Mesodermal cell (in vitro differentiated cells): ENCODE results near the gene SELENON. TPM values are rescaled to one million over a fixed set of nuclear protein-coding genes. Genes with fewer than 3 reads are reported as not detected.

ENCODE experiments used
- H3K27ac ChIP-seq: 2 replicates; pipeline ENCODE4 v1.7.0; 2013; ENCODE audit warnings: mild to moderate bottlenecking, low read depth, low read length, moderate library complexity; ENCODE audit not compliant: severe bottlenecking
- H3K36me3 ChIP-seq: 2 replicates; pipeline ENCODE4 v1.7.1; 2013; ENCODE audit warnings: mild to moderate bottlenecking, low read length, moderate library complexity; ENCODE audit not compliant: control insufficient read depth, insufficient read depth
- H3K4me1 ChIP-seq: one replicate; pipeline ENCODE4 v1.7.1; 2013; ENCODE audit warnings: mild to moderate bottlenecking, low read length; ENCODE audit not compliant: insufficient read depth, control insufficient read depth, poor library complexity, severe bottlenecking
- H3K4me3 ChIP-seq: 2 replicates; pipeline ENCODE4 v1.7.0; 2013; ENCODE audit warnings: low read length, control low read depth, mild to moderate bottlenecking; ENCODE audit not compliant: insufficient read depth, poor library complexity, severe bottlenecking; ENCODE audit errors: extremely low read depth
- H3K9me3 ChIP-seq: 2 replicates; pipeline ENCODE4 v1.7.1; 2013; ENCODE audit warnings: mild to moderate bottlenecking, low read length, moderate library complexity; ENCODE audit not compliant: control insufficient read depth
- WGBS, 2 experiments: methylation state at CpG; one replicate each; pipeline ENCODE4 v1.1.5; 2013; ENCODE audit warnings: missing lambda C conversion rate in 2 of 2; ENCODE audit not compliant: insufficient coverage in 2 of 2; 5-methylcytosine and 5-hydroxymethylcytosine counted together
- polyA plus RNA-seq, 2 experiments: library from polyadenylated mRNA; stranded (reverse); fragments of 50-300 nt; gene quantifications; one replicate each; pipeline ENCODE4 v1.2.3, GENCODE V29; 2013

SELENON gene
- polyA plus RNA-seq (2013, experiment 1 of 2), result 96.7 TPM
- polyA plus RNA-seq (2013, experiment 2 of 2), result 83.5 TPM

DNA sequence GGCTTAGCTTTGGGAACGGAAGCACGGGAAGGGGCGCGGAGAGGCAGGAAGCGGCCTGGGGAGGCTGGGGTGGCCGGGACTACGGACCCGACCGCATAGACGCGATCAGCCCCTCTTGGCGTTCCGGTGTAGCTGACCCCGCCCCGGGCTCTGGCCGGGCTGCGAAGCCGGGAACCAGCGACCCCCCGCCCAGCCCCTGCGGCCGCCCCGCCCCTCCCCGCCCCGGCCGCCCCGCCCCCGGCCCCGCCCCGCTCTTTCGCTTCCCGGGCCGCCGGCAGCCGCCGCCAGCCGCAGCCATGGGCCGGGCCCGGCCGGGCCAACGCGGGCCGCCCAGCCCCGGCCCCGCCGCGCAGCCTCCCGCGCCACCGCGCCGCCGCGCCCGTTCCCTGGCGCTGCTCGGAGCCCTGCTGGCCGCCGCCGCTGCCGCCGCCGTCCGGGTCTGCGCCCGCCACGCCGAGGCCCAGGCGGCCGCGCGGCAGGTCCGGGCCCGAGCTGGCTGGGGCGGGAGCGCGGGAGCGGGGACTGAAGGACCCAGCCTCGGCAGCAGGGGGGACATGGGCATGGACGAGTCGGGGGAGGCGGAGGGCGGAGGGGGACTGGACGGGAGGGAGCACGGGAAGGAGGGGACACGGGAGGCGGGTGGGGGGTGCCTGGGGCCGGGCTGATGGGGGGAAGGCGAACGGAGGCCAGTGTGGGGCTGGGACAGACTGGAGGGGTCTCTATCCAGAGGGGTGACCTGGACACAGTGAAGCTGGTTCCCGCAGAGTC is at the start of gene SELENON:
TSS of gene SELENON (plus strand) at position 259 of the 768 bp plus-strand sequence. CDS start at position 297, 38 bp downstream.
- peak within 1 kb of the TSS; percentile 66 for H3K27ac ChIP-seq
- peak within 1 kb of the TSS; percentile 54 for H3K4me3 ChIP-seq
- H3K36me3 ChIP-seq, result no peaks in the 10 kb centered on the region
- WGBS, 2 experiments, result 1 to 2% methylated on average over 24 to 28 of the region's 91 CpGs
- peaks cover 21% of the 10 kb centered on the region for H3K4me1 ChIP-seq
- H3K9me3 ChIP-seq, result no peaks in the 10 kb centered on the region

DNA sequence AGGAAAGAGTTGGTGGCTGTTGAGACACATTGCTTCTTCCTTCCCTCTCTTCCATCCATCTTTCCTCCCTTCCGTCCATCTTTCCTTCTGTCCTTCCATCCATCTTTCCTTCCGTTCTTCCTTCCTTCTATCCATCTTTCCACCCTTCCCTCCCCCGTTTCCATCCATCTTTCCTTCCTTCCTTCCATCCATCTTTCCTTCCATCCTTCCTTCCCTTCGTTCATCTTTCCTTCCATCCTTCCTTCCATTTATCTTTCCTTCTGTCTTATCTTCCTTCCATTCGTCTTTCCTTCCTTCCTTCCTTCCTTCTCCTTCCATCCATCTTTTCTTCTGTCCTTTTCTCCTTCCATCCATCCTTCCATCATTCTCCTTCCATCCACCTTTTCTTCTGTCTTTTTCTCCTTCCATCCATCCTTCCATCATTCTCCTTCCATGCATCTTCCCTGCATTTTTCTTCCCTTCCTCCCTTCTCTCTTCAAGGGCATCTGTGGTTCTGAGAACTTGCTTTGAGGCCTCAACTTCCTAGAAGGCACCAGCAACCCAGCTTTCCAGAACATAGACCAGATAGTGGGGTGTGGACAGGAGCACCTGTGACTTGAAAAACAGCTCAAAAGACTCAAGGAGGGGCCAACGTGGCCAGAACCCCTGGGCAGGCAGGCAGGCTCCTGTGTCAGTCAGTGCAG is 48.9 kb upstream of the SELENON start:
- WGBS, 2 experiments, result 76 to 77% methylated on average over 6 of the region's 6 CpGs
- Histone ChIP-seq H3K4me3 (no peak overlapping the region), H3K27ac (no peak overlapping the region), H3K4me1 (no peaks in the 10 kb centered on the region), H3K36me3 (no peaks in the 10 kb centered on the region), H3K9me3 (no peaks in the 10 kb centered on the region)

DNA sequence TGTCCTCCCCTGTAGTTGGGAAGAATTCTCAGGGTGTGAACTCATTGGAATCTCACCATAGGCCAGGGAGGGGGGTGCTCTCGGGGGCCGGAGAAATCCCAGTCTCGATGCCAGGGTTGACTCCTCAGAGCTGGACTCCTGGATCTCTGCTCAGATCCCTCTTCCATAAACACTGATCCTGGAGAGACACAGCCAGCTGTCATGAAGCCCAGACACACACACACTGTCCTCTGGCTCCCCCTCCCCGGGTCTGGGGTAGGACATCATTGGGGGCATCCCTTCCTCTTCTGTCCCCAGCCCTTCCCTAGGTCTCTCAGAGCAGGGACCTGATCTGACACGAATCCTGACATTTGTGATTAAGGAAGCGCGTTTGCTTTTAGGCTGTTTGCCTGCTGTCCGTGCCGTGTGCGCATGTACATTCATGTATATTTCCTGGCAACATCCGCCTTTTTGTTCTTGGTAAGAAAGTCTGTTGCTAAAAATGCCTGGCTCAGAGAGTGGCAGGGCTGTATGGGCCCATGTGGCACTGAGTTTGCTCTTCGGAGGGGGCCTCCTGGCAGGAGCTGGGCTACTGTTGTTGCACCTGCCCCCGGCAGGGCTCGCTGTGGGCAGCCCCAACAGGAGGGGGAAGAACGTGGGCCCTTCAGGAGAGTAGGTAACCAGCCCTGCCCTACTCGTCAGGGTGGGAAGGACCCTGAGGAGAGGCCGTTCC is 45.4 kb upstream of the SELENON start:
- WGBS, 2 experiments, result 87 to 90% methylated on average over 12 to 14 of the region's 17 CpGs
- Histone ChIP-seq H3K4me3 (no peak overlapping the region), H3K4me1 (peaks cover 7% of the 10 kb centered on the region), H3K9me3 (no peaks in the 10 kb centered on the region), H3K36me3 (no peaks in the 10 kb centered on the region), H3K27ac (no peak overlapping the region)

- H3K4me3 ChIP-seq, result no peak overlapping the region
- H3K4me1 ChIP-seq, result peaks cover 7% of the 10 kb centered on the region
- no peak overlapping the region for H3K27ac ChIP-seq
- no peaks in the 10 kb centered on the region for H3K9me3 ChIP-seq
- no peaks in the 10 kb centered on the region for H3K36me3 ChIP-seq
- 86 to 96% methylated on average over 5 of the region's 7 CpGs for WGBS, 2 experiments
These were observed 44.4 kb upstream of the SELENON start for GRCh38 chr1:25755475-25756125.

GRCh38 chr1:25756215-25756614 is 43.8 kb upstream of the SELENON start:
- 93 to 100% methylated on average over 3 of the region's 3 CpGs for WGBS, 2 experiments
- Histone ChIP-seq H3K36me3 (no peaks in the 10 kb centered on the region), H3K4me1 (peaks cover 7% of the 10 kb centered on the region), H3K9me3 (no peaks in the 10 kb centered on the region), H3K4me3 (no peak overlapping the region), H3K27ac (no peak overlapping the region)

- 77 to 83% methylated on average over 10 to 11 of the region's 12 CpGs for WGBS, 2 experiments
- Histone ChIP-seq H3K9me3 (no peaks in the 10 kb centered on the region), H3K27ac (no peak overlapping the region), H3K4me1 (peaks cover 7% of the 10 kb centered on the region), H3K4me3 (no peak overlapping the region), H3K36me3 (no peaks in the 10 kb centered on the region)
These were observed 42.7 kb upstream of the SELENON start for GRCh38 chr1:25757151-25757845.

- no peaks in the 10 kb centered on the region for H3K36me3 ChIP-seq
- peaks cover 7% of the 10 kb centered on the region for H3K4me1 ChIP-seq
- no peak overlapping the region for H3K4me3 ChIP-seq
- H3K27ac ChIP-seq, result no peak overlapping the region
- WGBS, 2 experiments, result 47 to 64% methylated on average over 3 to 5 of the region's 5 CpGs
- no peaks in the 10 kb centered on the region for H3K9me3 ChIP-seq
These were observed 42.2 kb upstream of the SELENON start for GRCh38 chr1:25757846-25758185.

- 85 to 88% methylated on average over 11 to 13 of the region's 15 CpGs for WGBS, 2 experiments
- H3K4me1 ChIP-seq, result peaks cover 7% of the 10 kb centered on the region
- no peak overlapping the region for H3K27ac ChIP-seq
- no peaks in the 10 kb centered on the region for H3K9me3 ChIP-seq
- H3K36me3 ChIP-seq, result no peaks in the 10 kb centered on the region
- H3K4me3 ChIP-seq, result no peak overlapping the region
These were observed 41.4 kb upstream of the SELENON start for GRCh38 chr1:25758466-25759070.

DNA sequence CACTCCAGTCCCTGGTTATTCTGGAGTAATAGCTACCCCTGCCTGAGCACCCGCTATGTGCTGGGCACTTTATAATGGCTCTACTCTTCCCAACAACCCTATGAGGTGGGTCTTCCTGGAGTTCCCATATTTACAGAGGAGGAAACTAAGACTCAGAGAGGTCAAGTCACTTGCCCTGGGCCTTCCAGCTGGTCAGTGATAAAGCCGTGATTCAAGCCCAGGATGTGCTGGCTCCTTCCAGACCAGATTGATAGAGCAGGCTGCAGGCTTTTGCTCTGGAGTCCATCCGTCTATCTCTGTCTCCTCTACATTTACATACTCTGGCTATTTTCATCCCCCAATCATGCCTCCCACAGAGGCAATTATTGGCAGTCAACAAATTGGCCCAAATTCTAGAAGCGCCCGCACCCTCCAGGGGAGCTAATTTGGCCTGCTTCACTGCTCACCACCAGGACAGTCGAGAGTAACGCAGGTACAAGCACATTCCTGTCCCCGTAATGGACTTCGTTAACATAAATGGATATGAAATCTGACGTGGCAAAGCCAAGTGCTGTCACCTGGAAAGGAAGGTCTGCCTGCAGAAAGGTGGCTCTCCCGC is 39.8 kb upstream of the SELENON start:
- WGBS, 2 experiments, result 86 to 87% methylated on average over 8 to 11 of the region's 11 CpGs
- Histone ChIP-seq H3K4me1 (peaks cover 9% of the 10 kb centered on the region), H3K4me3 (no peak overlapping the region), H3K36me3 (no peaks in the 10 kb centered on the region), H3K9me3 (no peaks in the 10 kb centered on the region), H3K27ac (no peak overlapping the region)
